Psoas muscle (tissue), 8 donors: ENCODE data around the gene AP1G2. TPM values are rescaled to one million over a fixed set of nuclear protein-coding genes. Genes with fewer than 3 reads are reported as not detected.
"Not testable (repeated sequence)": the region's sequence is repeated elsewhere in the genome, so short reads cannot be mapped to it uniquely, and the experiment has no call there.

ENCODE experiments used
- ATAC-seq, 4 donors: fragments of 200-7000 bp; cut with Tn5 transposase; one replicate each; pipeline ENCODE4 v1.9.1; 2020; ENCODE audit warnings: moderate library complexity in 3 of 4, mild to moderate bottlenecking in 2 of 4
- DNase-seq, 2 donors: peaks; one replicate each; pipeline ENCODE4 v3.0.0-alpha.2; 2020
- H3K27ac ChIP-seq: fragments of 200-600 bp; one replicate; pipeline ENCODE4 v1.8.0; 2022
- H3K27me3 ChIP-seq, 3 donors: fragments of 200-600 bp in 1 of 3; one replicate each; pipeline versions ENCODE4 v1.6.1 to v1.8.0; 2013 to 2022; ENCODE audit warnings: low read length in 2 of 3, mild to moderate bottlenecking in 2 of 3, moderate library complexity in 1 of 3; ENCODE audit not compliant: insufficient read depth in 3 of 3
- H3K36me3 ChIP-seq, 2 donors: fragments of 200-600 bp in 1 of 2; one replicate each; pipeline versions ENCODE4 v1.6.1 to v1.8.0; 2013 to 2022; ENCODE audit warnings: low read depth in 1 of 2, mild to moderate bottlenecking in 1 of 2, moderate library complexity in 1 of 2; ENCODE audit not compliant: insufficient read depth in 1 of 2
- H3K4me1 ChIP-seq: fragments of 200-600 bp; one replicate; pipeline ENCODE4 v1.8.0; 2022
- H3K4me3 ChIP-seq: fragments of 200-600 bp; one replicate; pipeline ENCODE4 v1.8.0; 2022; ENCODE audit warnings: mild to moderate bottlenecking
- H3K9me3 ChIP-seq: fragments of 200-600 bp; one replicate; pipeline ENCODE4 v1.8.0; 2022
- WGBS, 3 donors: extraction: QIAGEN DNeasy Blood & Tissue Kit; methylation state at CpG; one replicate each; pipeline versions ENCODE4 v1.1.6 to v1.1.7; 2013; 5-methylcytosine and 5-hydroxymethylcytosine counted together
- intact Hi-C, 2 donors: fragments of 100-400 bp; cut with DNase I; formaldehyde crosslinking; loops; one replicate each; pipeline versions ENCODE4 v1.11.0 to v1.14.2; 2022
- polyA plus RNA-seq, 3 donors: library from polyadenylated mRNA; stranded (reverse); fragments of 200-250 nt; gene quantifications; one replicate each; pipeline ENCODE4 v1.2.3, GENCODE V29; 2013
- total RNA-seq, 4 donors: library from RNA; stranded (reverse); fragmentation: NEBNext Ultra II Directional in 2 of 4; extraction: Animal tissue kit (Norgen Biotek cat#: 25700) in 2 of 4; gene quantifications; one replicate each; pipeline versions ENCODE4 v1.2.1 to v1.2.4, GENCODE V29; 2021 to 2023
- TF ChIP-seq, protein P1 (sequence below): fragments of 200-600 bp; IDR thresholded peaks from one replicate; pipeline ENCODE4 v1.8.0; 2022; ENCODE audit warnings: antibody characterized with exemption
- donor health status: healthy with polysubstance abuse.
- donor health status: DM: no; HTN: no; CAD: no; lungs with moderate emphysema.
- donor health status: Bipolar disorder and iron deficiency.
- donor health status: healthy.
- donor health status: DM: yes; HTN: yes; CAD: no.
- donor health status: DM: no; HTN: no; CAD: no.
- donor health status: DM: no; HTN: no; CAD: no.
- donor health status: DM: yes; HTN: yes; CAD: no.

The AP1G2 gene
- total and polyA plus RNA-seq, 7 donors, result 3.3 to 11.0 (median 5.3) TPM

DNA sequence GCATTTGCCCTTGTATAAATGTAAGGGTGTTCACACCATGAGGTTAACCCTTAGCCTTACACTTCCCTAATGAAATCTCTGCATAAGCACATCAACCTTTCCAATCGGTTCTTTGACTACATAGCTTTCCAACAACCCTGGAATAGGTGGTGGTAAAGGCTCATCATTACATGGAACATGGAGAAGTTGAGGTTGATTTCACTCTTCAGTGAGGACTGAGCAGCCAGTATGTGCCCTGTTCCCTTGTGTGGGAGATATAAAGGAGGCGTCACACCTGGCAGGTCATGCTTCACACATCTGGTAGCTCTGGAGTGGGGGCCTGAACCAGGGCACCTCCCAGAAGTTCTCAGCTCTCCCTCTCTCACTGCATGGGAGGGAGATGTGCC is 32.7 kb upstream of the AP1G2 start:
- TF ChIP-seq, protein P1, sequence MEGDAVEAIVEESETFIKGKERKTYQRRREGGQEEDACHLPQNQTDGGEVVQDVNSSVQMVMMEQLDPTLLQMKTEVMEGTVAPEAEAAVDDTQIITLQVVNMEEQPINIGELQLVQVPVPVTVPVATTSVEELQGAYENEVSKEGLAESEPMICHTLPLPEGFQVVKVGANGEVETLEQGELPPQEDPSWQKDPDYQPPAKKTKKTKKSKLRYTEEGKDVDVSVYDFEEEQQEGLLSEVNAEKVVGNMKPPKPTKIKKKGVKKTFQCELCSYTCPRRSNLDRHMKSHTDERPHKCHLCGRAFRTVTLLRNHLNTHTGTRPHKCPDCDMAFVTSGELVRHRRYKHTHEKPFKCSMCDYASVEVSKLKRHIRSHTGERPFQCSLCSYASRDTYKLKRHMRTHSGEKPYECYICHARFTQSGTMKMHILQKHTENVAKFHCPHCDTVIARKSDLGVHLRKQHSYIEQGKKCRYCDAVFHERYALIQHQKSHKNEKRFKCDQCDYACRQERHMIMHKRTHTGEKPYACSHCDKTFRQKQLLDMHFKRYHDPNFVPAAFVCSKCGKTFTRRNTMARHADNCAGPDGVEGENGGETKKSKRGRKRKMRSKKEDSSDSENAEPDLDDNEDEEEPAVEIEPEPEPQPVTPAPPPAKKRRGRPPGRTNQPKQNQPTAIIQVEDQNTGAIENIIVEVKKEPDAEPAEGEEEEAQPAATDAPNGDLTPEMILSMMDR, result no peak
- H3K4me3 ChIP-seq, result no peak overlapping the region
- no peak for ATAC-seq
- intact Hi-C loops, result no loop called here
- 35 to 88% (median 86%) methylated on average over 2 of the region's 2 CpGs for WGBS, 3 donors
- peaks cover 0 to 7% (median 0%) of the 10 kb centered on the region in 3 donors for H3K27me3 ChIP-seq
- H3K9me3 ChIP-seq, result no peaks in the 10 kb centered on the region
- DNase-seq, result no peak
- H3K4me1 ChIP-seq, result no peaks in the 10 kb centered on the region
- H3K36me3 ChIP-seq, result no peaks in the 10 kb centered on the region
- no peak overlapping the region for H3K27ac ChIP-seq

- 72 to 84% (median 73%) methylated on average over 3 of the region's 3 CpGs for WGBS, 3 donors
- ATAC-seq, DNase-seq, H3K4me1 ChIP-seq, H3K4me3 ChIP-seq, H3K9me3 ChIP-seq, H3K36me3 ChIP-seq, H3K27ac ChIP-seq, H3K27me3 ChIP-seq: not testable (repeated sequence)
- intact Hi-C loops, result loop anchor here in 1 of 2 donors (5.0 kb wide), 1 partner anchor 333 kb away; no protein-coding TSS in a partner anchor
Observed at GRCh38 chr14:23594191-23594590, 26.6 kb upstream of the AP1G2 start.

DNA sequence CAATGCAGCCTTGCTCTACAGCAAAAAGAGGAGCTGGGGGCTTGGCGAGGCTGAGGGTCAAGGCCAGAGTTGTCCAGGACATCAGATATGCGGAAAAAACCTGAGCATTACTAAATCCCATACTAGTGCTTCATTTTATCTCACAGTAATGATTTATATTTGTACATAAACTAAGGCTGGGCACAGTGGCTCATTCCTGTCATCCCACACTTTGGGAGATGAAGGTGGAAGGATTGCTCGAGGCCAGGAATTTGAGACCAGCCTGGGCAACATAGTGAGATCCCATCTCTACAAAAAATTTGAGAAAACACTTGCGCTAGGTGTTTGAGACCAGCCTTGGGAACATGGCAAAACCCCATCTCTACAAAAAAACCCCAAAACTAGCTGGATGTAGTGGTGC is 22.6 kb upstream of the AP1G2 start:
- WGBS, 3 donors, result 83 to 86% (median 86%) methylated on average over 4 of the region's 4 CpGs
- ATAC-seq (no peak), DNase-seq (no peak)
- no peaks in the 10 kb centered on the region for H3K4me1 ChIP-seq
- TF ChIP-seq, protein P1, result no peak
- no peaks in the 10 kb centered on the region for H3K9me3 ChIP-seq
- no peak overlapping the region for H3K27ac ChIP-seq
- H3K4me3 ChIP-seq, result no peak overlapping the region
- intact Hi-C loops, result loop anchor here in 1 of 2 donors (5.0 kb wide), 1 partner anchor 337 kb away; no protein-coding TSS in a partner anchor
- H3K27me3 ChIP-seq, result peaks cover 0 to 9% (median 0%) of the 10 kb centered on the region in 3 donors
- no peaks in the 10 kb centered on the region for H3K36me3 ChIP-seq

GRCh38 chr14:23589606-23590005 is 22.0 kb upstream of the AP1G2 start:
- DNase-seq (no peak), ATAC-seq (no peak)
- Histone ChIP-seq H3K9me3 (no peaks in the 10 kb centered on the region), H3K27me3 (peaks cover 0 to 9% (median 0%) of the 10 kb centered on the region in 3 donors), H3K36me3 (no peaks in the 10 kb centered on the region), H3K4me3 (no peak overlapping the region), H3K4me1 (no peaks in the 10 kb centered on the region), H3K27ac (no peak overlapping the region)
- 80 to 93% (median 93%) methylated on average over 2 of the region's 2 CpGs for WGBS, 3 donors
- intact Hi-C loops, result loop anchor here in 1 of 2 donors (5.0 kb wide), 1 partner anchor 338 kb away; no protein-coding TSS in a partner anchor
- TF ChIP-seq, protein P1, result no peak

- 18 to 19% (median 18%) methylated on average over 5 of the region's 5 CpGs for WGBS, 3 donors
- peak; percentile 70 to 85 (median 76) for ATAC-seq
- H3K9me3 ChIP-seq, result no peaks in the 10 kb centered on the region
- no peak overlapping the region for H3K4me3 ChIP-seq
- no peaks in the 10 kb centered on the region for H3K36me3 ChIP-seq
- H3K27me3 ChIP-seq, result peaks cover 0 to 9% (median 0%) of the 10 kb centered on the region in 3 donors
- H3K4me1 ChIP-seq, result no peaks in the 10 kb centered on the region
- no peak overlapping the region for H3K27ac ChIP-seq
- TF ChIP-seq, protein P1, result peak; percentile 49
- peak; percentile 81 to 89 for DNase-seq
- intact Hi-C loops, result no loop called here
Observed at GRCh38 chr14:23588884-23589598, 21.4 kb upstream of the AP1G2 start.

GRCh38 chr14:23584527-23585203 is 17.1 kb upstream of the AP1G2 start:
- ATAC-seq, DNase-seq, intact Hi-C loops, H3K9me3 ChIP-seq, H3K27ac ChIP-seq, H3K4me1 ChIP-seq, H3K36me3 ChIP-seq, H3K4me3 ChIP-seq: not testable (repeated sequence)
- H3K27me3 ChIP-seq, result peaks cover 0 to 33% (median 12%) of the 10 kb centered on the region in 3 donors
- WGBS, 3 donors, result 89 to 91% (median 91%) methylated on average over 14 to 25 of the region's 26 CpGs

DNA sequence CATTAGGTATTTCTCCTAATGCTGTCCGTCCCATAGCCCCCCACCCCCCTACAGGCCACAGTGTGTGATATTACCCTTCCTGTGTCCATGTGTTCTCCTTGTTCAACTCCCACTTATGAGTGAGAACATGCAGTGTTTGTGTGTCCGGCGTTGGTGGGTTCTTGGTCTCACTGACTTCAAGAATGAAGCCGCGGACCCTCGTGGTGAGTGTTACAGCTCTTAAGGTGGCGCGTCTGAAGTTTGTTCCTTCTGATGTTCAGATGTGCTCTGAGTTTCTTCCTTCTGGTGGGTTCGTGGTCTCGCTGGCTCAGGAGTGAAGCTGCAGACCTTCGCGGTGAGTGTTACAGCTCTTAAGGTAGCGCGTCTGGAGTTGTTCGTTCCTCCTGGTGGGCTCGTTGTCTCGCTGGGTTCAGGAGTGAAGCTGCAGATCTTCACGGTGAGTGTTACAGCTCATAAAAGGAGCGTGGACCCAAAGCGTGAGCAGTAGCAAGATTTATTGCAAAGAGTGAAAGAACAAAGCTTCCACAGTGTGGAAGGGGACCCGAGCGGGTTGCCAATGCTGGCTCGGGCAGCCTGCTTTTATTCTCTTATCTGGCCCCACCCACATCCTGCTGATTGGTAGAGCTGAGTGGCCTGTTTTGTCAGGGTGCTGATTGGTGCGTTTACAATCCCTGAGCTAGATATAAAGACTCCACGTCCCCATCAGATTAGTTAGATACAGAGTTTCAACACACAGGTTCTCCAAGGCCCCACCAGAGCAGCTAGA is 16.4 kb upstream of the AP1G2 start:
- DNase-seq, intact Hi-C loops, H3K4me3 ChIP-seq, H3K4me1 ChIP-seq, H3K27ac ChIP-seq, H3K9me3 ChIP-seq, ATAC-seq, H3K36me3 ChIP-seq: not testable (repeated sequence)
- peaks cover 0 to 40% (median 12%) of the 10 kb centered on the region in 3 donors for H3K27me3 ChIP-seq
- WGBS, 3 donors, result 58 to 62% (median 60%) methylated on average over 24 to 25 of the region's 25 CpGs
